GDM1 (cell line): Measurements from ENCODE around the gene CHERP.
"Not testable (repeated sequence)": the region's sequence is repeated elsewhere in the genome, so short reads cannot be mapped to it uniquely, and the experiment has no call there.

Experiments
- DNase-seq: peaks from one replicate; lab custom pipeline; 2025; lab: John Stamatoyannopoulos, UW

Gene CHERP

DNA sequence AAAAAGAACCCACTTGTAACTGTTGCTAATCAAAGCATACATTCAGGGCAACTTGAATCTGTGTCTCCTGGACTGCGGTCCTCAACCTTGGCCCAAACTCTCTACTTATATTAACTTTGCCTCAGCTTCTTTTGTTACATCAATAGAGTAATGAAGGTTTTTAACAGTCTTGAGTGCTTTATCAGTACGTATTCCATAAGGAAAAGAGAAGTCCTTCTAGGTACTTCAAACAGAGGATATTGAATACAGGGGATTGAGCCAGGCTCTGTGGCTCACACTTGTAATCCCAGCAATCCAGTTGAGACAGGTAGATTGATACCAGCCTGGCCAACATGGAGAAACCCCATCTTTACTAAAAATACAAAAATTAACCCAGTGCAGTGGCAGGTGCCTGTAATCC is 69.2 kb downstream of the CHERP start:
- DNase-seq: no peak

GRCh38 chr19:16472559-16472899 is 69.7 kb downstream of the CHERP start:
- not testable (repeated sequence) for DNase-seq

DNA sequence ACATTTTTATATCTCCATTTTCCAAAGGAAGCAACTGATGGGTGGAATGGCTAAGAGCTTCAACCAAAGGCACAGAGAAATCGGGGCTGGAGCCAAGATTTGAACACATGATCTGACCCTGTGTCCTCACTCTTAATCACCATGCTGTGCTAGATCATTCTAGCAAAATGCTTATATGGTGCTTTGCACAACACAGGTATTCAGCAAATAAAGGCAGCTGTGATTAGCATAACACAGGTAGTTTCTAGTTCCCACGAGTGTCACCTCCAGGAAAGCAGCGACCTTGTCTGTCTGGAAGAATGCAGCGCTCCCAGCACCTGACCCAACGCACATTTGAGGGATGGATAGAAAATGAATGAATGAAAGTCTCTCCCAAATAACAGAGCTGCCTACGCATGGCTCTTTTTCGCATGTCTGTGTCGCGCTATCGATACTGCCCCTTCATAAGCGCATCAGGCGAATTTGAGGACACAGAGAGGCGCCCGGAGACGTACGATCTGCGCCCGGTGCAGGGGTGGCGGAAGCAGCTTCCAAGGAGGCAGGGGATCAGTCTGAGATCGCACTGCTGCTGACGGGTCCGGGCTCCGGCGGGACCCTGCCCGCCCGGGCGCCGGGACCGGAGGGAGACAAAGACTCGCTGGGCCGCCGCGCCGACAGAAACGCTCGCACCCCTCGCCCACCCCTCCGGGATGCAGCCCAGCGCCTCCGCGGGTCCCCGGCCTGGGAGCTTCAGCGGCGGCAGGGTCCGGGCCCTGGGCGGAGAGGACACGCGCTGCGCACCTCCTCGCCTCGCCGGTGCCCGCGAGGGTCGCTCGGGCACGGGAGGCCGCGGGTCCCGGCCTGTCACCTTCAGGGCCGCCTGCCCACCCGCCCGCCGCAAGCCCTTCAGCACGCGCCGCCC is 71.1 kb downstream of the CHERP start:
- no peak for DNase-seq

DNA sequence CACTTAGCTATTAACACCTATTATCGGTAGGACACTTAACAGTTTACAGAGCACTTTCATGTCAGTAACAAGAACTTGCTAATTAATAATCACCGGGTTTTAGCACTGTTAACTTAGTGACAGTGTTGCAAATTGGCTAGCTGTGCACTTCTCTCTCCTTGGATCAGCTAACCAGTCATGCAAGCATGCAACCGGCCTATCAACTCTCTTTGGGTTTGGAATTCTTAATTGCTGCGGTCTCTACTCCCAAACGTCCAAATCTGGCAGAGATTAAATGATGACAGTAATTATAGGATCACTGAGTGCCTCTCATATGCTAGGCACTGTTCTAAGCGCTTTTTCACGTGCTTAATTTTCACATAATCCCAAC is 71.7 kb downstream of the CHERP start:
- DNase-seq: no peak
